ENCODE data around the gene GPC2.

Gene GPC2

GRCh38 chr7:100153708-100154535 lies 23.3 kb downstream of the GPC2 start:
- Histone ChIP-seq H3K9me3 (replicated peaks; ENCODE audit: insufficient read depth, low read length) (no peaks in the 10 kb centered on the region), H3K9me2 (replicated peaks; ENCODE audit: insufficient read depth, low read length) (no peaks in the 10 kb centered on the region), H3K27ac (ENCODE audit: low read length) (no peak overlapping the region), H3K4me2 (ENCODE audit: low read depth, low read length) (no peak overlapping the region), H3F3A (ENCODE audit: insufficient read depth, low read length) (peaks cover 17% of the 10 kb centered on the region), H3K36me3 (replicated peaks; ENCODE audit: insufficient read depth, low read length) (no peaks in the 10 kb centered on the region), H3K4me3 (ENCODE audit: low read length) (no peak overlapping the region), H4K20me1 (ENCODE audit: insufficient read depth, low read length) (no peaks in the 10 kb centered on the region), H2AFZ (ENCODE audit: low read length) (no peak overlapping the region), H3K9ac (ENCODE audit: low read length) (no peak overlapping the region), H3K27me3 (replicated peaks; ENCODE audit: insufficient read depth, low read length) (no peaks in the 10 kb centered on the region), H3K4me1 (ENCODE audit: low read length) (peaks cover 15% of the 10 kb centered on the region), H3K79me2 (ENCODE audit: low read length) (peaks cover 44% of the 10 kb centered on the region)
- DNase-seq, result no peak
- TF ChIP-seq CTCF (IDR thresholded peaks at IDR 0.05; ENCODE audit: low read length) (no peak), EZH2phosphoT487 (IDR thresholded peaks at IDR 0.05; ENCODE audit: low read length) (no peak), EZH2 (optimal IDR thresholded peaks at IDR 0.05; ENCODE audit: low read depth, low read length) (no peak)

GRCh38 chr7:100152937-100153666 lies 24.1 kb downstream of the GPC2 start:
- Histone ChIP-seq H3K9me3 (replicated peaks; ENCODE audit: insufficient read depth, low read length) (no peaks in the 10 kb centered on the region), H3K4me3 (ENCODE audit: low read length) (no peak overlapping the region), H3K27me3 (replicated peaks; ENCODE audit: insufficient read depth, low read length) (no peaks in the 10 kb centered on the region), H3K27ac (ENCODE audit: low read length) (no peak overlapping the region), H2AFZ (ENCODE audit: low read length) (no peak overlapping the region), H3K9me2 (replicated peaks; ENCODE audit: insufficient read depth, low read length) (no peaks in the 10 kb centered on the region), H3K9ac (ENCODE audit: low read length) (no peak overlapping the region), H3K79me2 (ENCODE audit: low read length) (peaks cover 42% of the 10 kb centered on the region), H4K20me1 (ENCODE audit: insufficient read depth, low read length) (no peaks in the 10 kb centered on the region), H3K4me1 (ENCODE audit: low read length) (peaks cover 16% of the 10 kb centered on the region), H3K4me2 (ENCODE audit: low read depth, low read length) (no peak overlapping the region), H3F3A (ENCODE audit: insufficient read depth, low read length) (peaks cover 17% of the 10 kb centered on the region), H3K36me3 (replicated peaks; ENCODE audit: insufficient read depth, low read length) (no peaks in the 10 kb centered on the region)
- DNase-seq, result no peak
- TF ChIP-seq EZH2phosphoT487 (IDR thresholded peaks at IDR 0.05; ENCODE audit: low read length) (no peak), CTCF (IDR thresholded peaks at IDR 0.05; ENCODE audit: low read length) (no peak), EZH2 (optimal IDR thresholded peaks at IDR 0.05; ENCODE audit: low read depth, low read length) (no peak)

- DNase-seq, result no peak
- H3K36me3 ChIP-seq (replicated peaks; ENCODE audit: insufficient read depth, low read length), result no peaks in the 10 kb centered on the region
- no peaks in the 10 kb centered on the region for H3K27me3 ChIP-seq (replicated peaks; ENCODE audit: insufficient read depth, low read length)
- H3K4me1 ChIP-seq (ENCODE audit: low read length), result peaks cover 14% of the 10 kb centered on the region
- H3K4me2 ChIP-seq (ENCODE audit: low read depth, low read length), result no peak overlapping the region
- peaks cover 17% of the 10 kb centered on the region for H3F3A ChIP-seq (ENCODE audit: insufficient read depth, low read length)
- no peaks in the 10 kb centered on the region for H4K20me1 ChIP-seq (ENCODE audit: insufficient read depth, low read length)
- H3K4me3 ChIP-seq (ENCODE audit: low read length), result no peak overlapping the region
- TF ChIP-seq EZH2 (optimal IDR thresholded peaks at IDR 0.05; ENCODE audit: low read depth, low read length) (no peak), CTCF (IDR thresholded peaks at IDR 0.05; ENCODE audit: low read length) (no peak), EZH2phosphoT487 (IDR thresholded peaks at IDR 0.05; ENCODE audit: low read length) (no peak)
- H3K27ac ChIP-seq (ENCODE audit: low read length), result no peak overlapping the region
- no peaks in the 10 kb centered on the region for H3K9me2 ChIP-seq (replicated peaks; ENCODE audit: insufficient read depth, low read length)
- H2AFZ ChIP-seq (ENCODE audit: low read length), result no peak overlapping the region
- H3K9ac ChIP-seq (ENCODE audit: low read length), result no peak overlapping the region
- H3K79me2 ChIP-seq (ENCODE audit: low read length), result peaks cover 35% of the 10 kb centered on the region
- H3K9me3 ChIP-seq (replicated peaks; ENCODE audit: insufficient read depth, low read length), result no peaks in the 10 kb centered on the region
These were observed 24.8 kb downstream of the GPC2 start for GRCh38 chr7:100152404-100152803.
